Measurements from ENCODE around the gene PRELP.

GRCh38 chr1:203524824-203525223 is 49.2 kb downstream of the PRELP start:
- TF ChIP-seq CTCF (IDR thresholded peaks at IDR 0.05) (no peak), EP300 (IDR thresholded peaks at IDR 0.05) (no peak)
